ENCODE data around the gene TBCC. TPM values are rescaled to one million over a fixed set of nuclear protein-coding genes. Genes with fewer than 3 reads are reported as not detected.
"Not testable (repeated sequence)": the region's sequence is repeated elsewhere in the genome, so short reads cannot be mapped to it uniquely, and the experiment has no call there.

TBCC gene
- total RNA-seq, 4 donors from 2014 or later: 16.2 to 32.9 (median 24.8) TPM

DNA sequence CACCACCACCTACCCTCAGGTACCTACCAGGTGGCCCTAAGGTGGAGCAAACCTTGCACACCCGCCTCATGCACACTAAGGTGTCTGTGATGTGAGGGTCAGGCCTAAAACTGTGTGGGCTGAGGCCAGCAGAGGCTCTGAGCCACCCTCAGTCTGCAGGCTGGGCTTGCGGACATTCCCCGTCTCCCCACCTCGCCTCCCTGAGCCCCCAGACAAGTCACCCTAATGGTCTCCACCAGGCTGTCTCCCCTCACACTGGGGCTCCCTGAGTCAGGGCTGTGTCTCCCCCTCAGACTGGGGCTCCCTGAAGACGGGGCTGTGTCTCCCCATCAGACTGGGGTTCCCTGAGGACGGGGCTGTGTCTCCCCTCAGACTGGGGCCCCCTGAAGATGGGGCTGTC, 36.0 kb downstream of the TBCC start:
- Histone ChIP-seq H3K9me3 (peaks cover 0 to 12% (median 0%) of the 10 kb centered on the region in 3 donors), H3K4me1 (peaks cover 0 to 5% (median 0%) of the 10 kb centered on the region in 3 donors), H3K4me3 (no peak overlapping the region), H3K27ac (no peak overlapping the region), H3K27me3 (no peaks in the 10 kb centered on the region), H3K36me3 (no peaks in the 10 kb centered on the region)
- no peak for DNase-seq
- WGBS, 2 donors: 85% methylated on average over 4 of the region's 6 CpGs; no CpG with 5 or more reads in 1 of the 2 donors
- TF ChIP-seq, protein P1, sequence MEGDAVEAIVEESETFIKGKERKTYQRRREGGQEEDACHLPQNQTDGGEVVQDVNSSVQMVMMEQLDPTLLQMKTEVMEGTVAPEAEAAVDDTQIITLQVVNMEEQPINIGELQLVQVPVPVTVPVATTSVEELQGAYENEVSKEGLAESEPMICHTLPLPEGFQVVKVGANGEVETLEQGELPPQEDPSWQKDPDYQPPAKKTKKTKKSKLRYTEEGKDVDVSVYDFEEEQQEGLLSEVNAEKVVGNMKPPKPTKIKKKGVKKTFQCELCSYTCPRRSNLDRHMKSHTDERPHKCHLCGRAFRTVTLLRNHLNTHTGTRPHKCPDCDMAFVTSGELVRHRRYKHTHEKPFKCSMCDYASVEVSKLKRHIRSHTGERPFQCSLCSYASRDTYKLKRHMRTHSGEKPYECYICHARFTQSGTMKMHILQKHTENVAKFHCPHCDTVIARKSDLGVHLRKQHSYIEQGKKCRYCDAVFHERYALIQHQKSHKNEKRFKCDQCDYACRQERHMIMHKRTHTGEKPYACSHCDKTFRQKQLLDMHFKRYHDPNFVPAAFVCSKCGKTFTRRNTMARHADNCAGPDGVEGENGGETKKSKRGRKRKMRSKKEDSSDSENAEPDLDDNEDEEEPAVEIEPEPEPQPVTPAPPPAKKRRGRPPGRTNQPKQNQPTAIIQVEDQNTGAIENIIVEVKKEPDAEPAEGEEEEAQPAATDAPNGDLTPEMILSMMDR (IDR thresholded peaks at IDR 0.05): no peak
- intact Hi-C loops (cut with DNase I): no loop called here

DNA sequence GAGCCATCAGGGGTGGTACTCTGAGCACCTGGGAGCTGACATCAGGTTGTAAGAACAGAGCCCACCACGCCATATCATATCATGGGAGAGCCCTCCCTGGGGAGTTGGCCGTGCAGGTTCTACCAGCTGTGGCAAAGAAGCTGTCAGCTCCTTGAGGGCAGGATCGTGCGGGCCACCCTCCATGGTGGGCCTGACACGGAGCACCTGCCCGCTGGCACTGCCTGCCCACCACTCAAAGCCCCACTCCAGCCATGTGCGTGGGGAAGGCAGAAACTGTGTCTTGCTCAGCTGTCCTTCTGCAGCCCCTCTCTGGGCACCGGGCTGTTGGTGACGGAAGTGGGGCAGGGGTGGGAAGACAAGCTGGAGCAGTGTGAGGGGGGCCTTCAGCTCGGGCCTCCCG, 37.8 kb downstream of the TBCC start:
- no peak for TF ChIP-seq POLR2A (IDR thresholded peaks at IDR 0.05)
- TF ChIP-seq, protein P1 (IDR thresholded peaks at IDR 0.05): no peak
- Histone ChIP-seq H3K36me3 (no peaks in the 10 kb centered on the region), H3K4me1 (peaks cover 0 to 6% (median 0%) of the 10 kb centered on the region in 3 donors), H3K9me3 (peaks cover 0 to 12% (median 0%) of the 10 kb centered on the region in 3 donors), H3K4me3 (no peak overlapping the region), H3K27me3 (no peaks in the 10 kb centered on the region), H3K27ac (no peak overlapping the region)
- intact Hi-C loops (cut with DNase I): no loop called here
- WGBS, 2 donors: 83% methylated on average over 1 of the region's 11 CpGs; no CpG with 5 or more reads in 1 of the 2 donors
- no peak for DNase-seq

DNA sequence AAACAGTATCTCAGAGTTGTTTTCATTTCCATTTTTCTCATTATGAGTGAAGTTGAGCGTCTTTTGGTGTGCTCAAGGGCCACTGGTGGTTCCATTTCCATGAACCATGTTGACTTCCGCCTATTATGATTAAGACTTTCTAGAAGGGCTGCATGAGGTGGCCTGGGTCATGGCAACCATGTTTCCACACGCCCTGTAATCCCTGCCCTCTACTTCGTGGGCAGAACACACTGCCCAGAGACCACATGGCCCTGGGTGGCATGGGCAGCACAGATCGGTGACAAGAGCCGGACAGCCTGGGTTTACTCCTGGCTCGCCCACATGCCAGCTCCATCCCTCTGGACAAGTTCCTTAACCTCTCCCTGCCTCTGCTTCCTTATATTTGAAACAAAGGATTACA, 38.3 kb downstream of the TBCC start:
- H3K4me1 ChIP-seq: peaks cover 0 to 6% (median 0%) of the 10 kb centered on the region in 3 donors
- DNase-seq: no peak
- no peaks in the 10 kb centered on the region for H3K27me3 ChIP-seq
- WGBS, 2 donors: 72 to 76% methylated on average over 7 of the region's 7 CpGs
- TF ChIP-seq POLR2A (IDR thresholded peaks at IDR 0.05): no peak
- TF ChIP-seq, protein P1 (IDR thresholded peaks at IDR 0.05): no peak
- no peaks in the 10 kb centered on the region for H3K36me3 ChIP-seq
- no peak overlapping the region for H3K4me3 ChIP-seq
- peaks cover 0 to 12% (median 0%) of the 10 kb centered on the region in 3 donors for H3K9me3 ChIP-seq
- no peak overlapping the region for H3K27ac ChIP-seq
- intact Hi-C loops (cut with DNase I): no loop called here

DNA sequence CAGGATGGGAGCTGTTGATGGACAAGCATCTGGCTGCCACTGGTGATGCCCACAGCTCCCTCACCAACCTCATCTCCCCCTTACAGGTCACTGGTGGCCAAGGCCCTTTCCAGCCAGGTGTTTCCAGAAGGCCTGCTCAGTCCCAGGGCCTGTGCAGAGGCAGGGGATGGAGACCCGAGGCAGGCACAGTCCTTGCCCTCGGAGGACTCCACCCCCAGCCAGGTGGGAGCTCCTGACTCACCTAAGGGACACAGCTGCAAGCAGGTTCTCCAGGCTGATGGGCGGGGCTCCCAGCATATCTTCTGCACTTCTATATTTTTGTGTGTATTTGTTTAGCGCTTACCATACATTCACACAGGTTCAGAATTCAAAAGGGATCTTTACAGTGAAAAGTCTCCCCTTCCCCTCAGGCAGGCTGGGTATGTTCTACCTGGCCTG, 40.9 kb downstream of the TBCC start:
- WGBS, 2 donors: 61 to 70% methylated on average over 3 to 4 of the region's 4 CpGs
- no peak overlapping the region for H3K27ac ChIP-seq

DNA sequence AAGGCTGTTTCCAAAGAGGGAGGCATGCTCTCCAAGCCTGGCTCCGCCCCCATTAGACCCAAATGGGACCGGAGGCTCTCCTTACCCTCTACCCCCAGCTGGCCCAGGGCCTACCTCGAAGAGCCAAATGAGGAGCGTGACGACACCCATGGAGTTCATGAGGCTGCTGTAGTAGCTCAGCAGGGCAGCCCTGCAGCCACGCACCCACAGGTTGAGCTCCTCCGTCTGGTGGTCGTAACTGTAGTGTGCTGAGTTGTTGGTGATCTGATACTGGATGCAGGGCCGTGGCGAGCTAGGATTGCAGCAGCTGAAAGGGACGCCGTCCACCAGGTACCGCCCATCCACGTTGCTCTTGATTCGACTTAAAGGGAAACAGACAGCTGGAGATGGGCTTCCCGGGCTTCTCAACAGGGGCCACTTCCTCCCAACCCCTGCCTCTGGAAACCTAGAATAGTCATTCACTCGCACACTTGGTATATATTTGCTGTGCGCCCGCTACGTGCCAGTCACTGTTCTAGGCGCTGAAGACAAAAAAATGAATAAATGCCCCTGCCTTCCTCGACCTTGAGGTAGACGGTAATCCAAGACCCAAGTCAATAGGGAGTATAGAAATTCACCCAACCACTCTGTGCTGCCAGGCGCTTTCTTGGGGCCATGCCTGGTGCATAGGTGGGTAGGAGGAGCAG, 41.5 kb downstream of the TBCC start:
- intact Hi-C loops (cut with DNase I): no loop called here
- peak overlapping the region in 2 of 4 donors; percentile 23 to 52 for H3K4me3 ChIP-seq
- peaks cover 0 to 6% (median 0%) of the 10 kb centered on the region in 3 donors for H3K4me1 ChIP-seq
- no peaks in the 10 kb centered on the region for H3K27me3 ChIP-seq
- WGBS, 2 donors: 62 to 66% methylated on average over 13 to 24 of the region's 24 CpGs
- H3K27ac ChIP-seq: no peak overlapping the region
- H3K36me3 ChIP-seq: no peaks in the 10 kb centered on the region
- no peak for DNase-seq
- no peaks in the 10 kb centered on the region for H3K9me3 ChIP-seq
- TF ChIP-seq POLR2A (IDR thresholded peaks at IDR 0.05): no peak
- TF ChIP-seq, protein P1 (IDR thresholded peaks at IDR 0.05): no peak

More for the DNA sequence above, 40.9 kb downstream of the TBCC start:
- no peak for DNase-seq
- intact Hi-C loops (cut with DNase I): no loop called here
- Histone ChIP-seq H3K9me3 (no peaks in the 10 kb centered on the region), H3K4me3 (no peak overlapping the region), H3K27me3 (no peaks in the 10 kb centered on the region), H3K36me3 (no peaks in the 10 kb centered on the region), H3K4me1 (peaks cover 0 to 6% (median 0%) of the 10 kb centered on the region in 3 donors)
- no peak for TF ChIP-seq POLR2A (IDR thresholded peaks at IDR 0.05)
- TF ChIP-seq, protein P1 (IDR thresholded peaks at IDR 0.05): no peak

DNA sequence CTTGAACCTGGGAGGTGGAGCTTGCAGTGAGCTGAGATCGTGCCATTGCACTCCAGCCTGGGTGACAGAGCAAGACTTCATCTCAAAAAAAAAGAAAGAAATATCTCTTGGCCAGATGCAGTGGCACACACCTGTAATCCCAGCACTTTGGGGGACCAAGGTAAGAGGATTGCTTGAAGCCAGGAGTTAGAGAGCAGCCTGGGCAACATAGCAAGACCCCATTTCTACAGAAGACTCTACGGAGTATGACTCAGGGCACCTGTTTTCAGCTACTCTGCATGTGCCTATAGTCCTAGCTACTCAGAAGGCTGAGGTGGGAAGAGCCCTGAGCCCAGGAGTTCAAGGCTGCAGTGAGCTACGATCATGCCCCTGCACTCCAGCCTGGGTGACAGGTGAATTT, 43.1 kb downstream of the TBCC start:
- H3K27me3 ChIP-seq; H3K4me3 ChIP-seq; H3K27ac ChIP-seq; H3K4me1 ChIP-seq; intact Hi-C loops (cut with DNase I); DNase-seq; H3K9me3 ChIP-seq; H3K36me3 ChIP-seq: not testable (repeated sequence)
- 94 to 95% methylated on average over 3 of the region's 3 CpGs for WGBS, 2 donors

All from esophagus squamous epithelium (tissue), 5 donors.